Measurements from ENCODE around the gene CNOT8. TPM values are rescaled to one million over a fixed set of nuclear protein-coding genes. Genes with fewer than 3 reads are reported as not detected.

Gene CNOT8
- total and polyA plus RNA-seq, 2 experiments from 2014 or later, result 69.2 to 73.6 TPM

DNA sequence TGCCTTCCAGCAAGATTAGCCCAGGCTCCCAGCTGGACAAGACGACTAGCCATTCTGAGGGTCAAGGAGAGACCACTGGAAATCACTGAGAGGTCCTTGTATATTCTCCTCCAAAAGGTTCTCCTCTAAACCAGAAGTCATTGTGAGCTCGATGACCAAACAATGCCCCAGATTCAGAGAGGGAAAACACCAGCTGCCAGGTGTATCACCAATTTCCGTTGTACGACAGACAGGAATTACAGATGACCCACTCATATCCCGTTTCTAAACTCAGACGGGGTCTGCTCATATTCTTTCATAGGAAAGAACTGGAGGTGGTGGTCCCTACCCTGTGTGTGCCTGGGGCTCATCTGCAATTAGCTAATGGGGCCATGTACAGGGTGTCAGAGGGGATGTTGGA lies 22.2 kb upstream of the CNOT8 start:
- TF ChIP-seq EZH2phosphoT487 (IDR thresholded peaks at IDR 0.05; ENCODE audit: insufficient read depth, low read depth) (no peak), EZH2 (IDR thresholded peaks at IDR 0.05; ENCODE audit: insufficient read depth, poor library complexity, severe bottlenecking) (no peak)
- peaks cover 6% of the 10 kb centered on the region; the same call in 1 of the 2 replicates for H3K36me3 ChIP-seq (ENCODE audit: low read depth)
- no peak overlapping the region for H2AFZ ChIP-seq

DNA sequence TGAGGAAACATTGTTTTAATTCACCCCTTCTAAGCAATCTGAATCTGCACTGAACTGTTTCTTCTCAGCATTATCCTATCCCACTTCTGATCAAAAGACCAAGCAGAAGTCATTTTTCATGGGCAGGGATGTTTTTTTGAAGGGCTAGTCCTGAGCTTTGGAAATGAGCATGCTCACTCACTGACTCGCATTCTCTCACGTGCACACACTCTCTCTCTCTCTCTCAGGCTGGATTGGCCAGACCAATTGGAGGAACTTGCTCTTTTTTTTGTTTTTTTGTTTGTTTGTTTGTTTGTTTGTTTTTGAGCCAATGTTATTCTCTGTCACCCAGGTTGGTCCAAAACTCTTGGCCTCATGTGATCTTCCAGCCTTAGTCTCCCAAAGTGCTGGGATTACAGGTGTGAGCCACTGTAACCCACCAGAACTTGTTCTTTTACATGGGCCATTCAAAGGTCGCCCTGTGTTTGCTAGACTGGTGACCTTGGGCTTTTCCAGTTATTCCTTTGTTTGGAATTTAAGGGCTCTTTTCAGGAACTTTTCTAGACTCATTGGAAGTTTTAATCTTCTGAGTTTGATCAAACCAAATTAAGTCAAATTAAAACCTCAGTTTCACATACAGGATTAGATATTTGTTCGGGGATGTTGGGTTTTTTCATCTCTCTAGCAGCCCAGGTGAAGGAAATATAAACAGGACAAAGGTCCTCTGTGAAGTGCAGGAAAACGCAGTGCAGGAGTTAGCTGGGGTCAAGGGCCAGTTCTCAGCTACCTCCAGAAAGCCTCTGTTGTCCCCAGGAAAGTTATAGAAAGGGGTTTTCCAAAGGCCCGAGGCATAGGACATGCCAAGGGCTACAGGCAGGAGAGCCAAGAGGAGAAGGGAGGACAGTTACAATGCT lies 21.2 kb upstream of the CNOT8 start:
- no peaks in the 10 kb centered on the region for H3K79me2 ChIP-seq (ENCODE audit: insufficient read depth)
- H4K20me1 ChIP-seq (ENCODE audit: insufficient read depth), result no peaks in the 10 kb centered on the region
- in situ Hi-C loops (cut with MboI), result no loop called here
- WGBS, 2 experiments (ENCODE audit: low coverage in 1 of 2, low lambda C conversion rate in 2 of 2, missing lambda C conversion rate in 2 of 2), result 75 to 84% methylated on average over 6 of the region's 6 CpGs
- no peak overlapping the region for H3K9ac ChIP-seq
- no peak for TF ChIP-seq EZH2phosphoT487 (IDR thresholded peaks at IDR 0.05; ENCODE audit: insufficient read depth, low read depth)
- TF ChIP-seq EZH2 (IDR thresholded peaks at IDR 0.05; ENCODE audit: insufficient read depth, poor library complexity, severe bottlenecking), result no peak
- DNase-seq, result no peak
- H3K4me1 ChIP-seq (ENCODE audit: insufficient read depth), result peaks cover 15% of the 10 kb centered on the region; the same call in 1 of the 2 replicates
- no peak overlapping the region for H3K27ac ChIP-seq
- no peaks in the 10 kb centered on the region for H3K9me3 ChIP-seq (ENCODE audit: low read depth)
- no peaks in the 10 kb centered on the region for H3K9me2 ChIP-seq (ENCODE audit: insufficient read depth)
- H2AFZ ChIP-seq, result no peak overlapping the region
- H3K36me3 ChIP-seq (ENCODE audit: low read depth), result no peaks in the 10 kb centered on the region
- peaks cover 6% of the 10 kb centered on the region; the same call in 1 of the 2 replicates for H3F3A ChIP-seq (ENCODE audit: insufficient read depth)
- H3K27me3 ChIP-seq (replicated peaks; ENCODE audit: insufficient read depth), result no peaks in the 10 kb centered on the region
- H3K4me2 ChIP-seq (ENCODE audit: unreplicated experiment), result no peak overlapping the region
- H3K4me3 ChIP-seq, result no peak overlapping the region

More for the DNA sequence above, 22.2 kb upstream of the CNOT8 start:
- peaks cover 6% of the 10 kb centered on the region; the same call in 1 of the 2 replicates for H3F3A ChIP-seq (ENCODE audit: insufficient read depth)
- 81% methylated on average over 6 of the region's 6 CpGs for WGBS, 2 experiments (ENCODE audit: low coverage in 1 of 2, low lambda C conversion rate in 2 of 2, missing lambda C conversion rate in 2 of 2)
- no peak for DNase-seq
- no peaks in the 10 kb centered on the region for H3K79me2 ChIP-seq (ENCODE audit: insufficient read depth)
- H3K27ac ChIP-seq, result peak overlapping the region; percentile 70
- H3K9me2 ChIP-seq (ENCODE audit: insufficient read depth), result no peaks in the 10 kb centered on the region
- no peak overlapping the region for H3K4me2 ChIP-seq (ENCODE audit: unreplicated experiment)
- H4K20me1 ChIP-seq (ENCODE audit: insufficient read depth), result no peaks in the 10 kb centered on the region
- H3K4me1 ChIP-seq (ENCODE audit: insufficient read depth), result peaks cover 15% of the 10 kb centered on the region; the same call in 1 of the 2 replicates
- no peaks in the 10 kb centered on the region for H3K9me3 ChIP-seq (ENCODE audit: low read depth)
- H3K4me3 ChIP-seq, result no peak overlapping the region
- in situ Hi-C loops (cut with MboI), result no loop called here
- peak overlapping the region; percentile 45; the same call in 1 of the 2 replicates for H3K9ac ChIP-seq
- H3K27me3 ChIP-seq (replicated peaks; ENCODE audit: insufficient read depth), result no peaks in the 10 kb centered on the region

DNA sequence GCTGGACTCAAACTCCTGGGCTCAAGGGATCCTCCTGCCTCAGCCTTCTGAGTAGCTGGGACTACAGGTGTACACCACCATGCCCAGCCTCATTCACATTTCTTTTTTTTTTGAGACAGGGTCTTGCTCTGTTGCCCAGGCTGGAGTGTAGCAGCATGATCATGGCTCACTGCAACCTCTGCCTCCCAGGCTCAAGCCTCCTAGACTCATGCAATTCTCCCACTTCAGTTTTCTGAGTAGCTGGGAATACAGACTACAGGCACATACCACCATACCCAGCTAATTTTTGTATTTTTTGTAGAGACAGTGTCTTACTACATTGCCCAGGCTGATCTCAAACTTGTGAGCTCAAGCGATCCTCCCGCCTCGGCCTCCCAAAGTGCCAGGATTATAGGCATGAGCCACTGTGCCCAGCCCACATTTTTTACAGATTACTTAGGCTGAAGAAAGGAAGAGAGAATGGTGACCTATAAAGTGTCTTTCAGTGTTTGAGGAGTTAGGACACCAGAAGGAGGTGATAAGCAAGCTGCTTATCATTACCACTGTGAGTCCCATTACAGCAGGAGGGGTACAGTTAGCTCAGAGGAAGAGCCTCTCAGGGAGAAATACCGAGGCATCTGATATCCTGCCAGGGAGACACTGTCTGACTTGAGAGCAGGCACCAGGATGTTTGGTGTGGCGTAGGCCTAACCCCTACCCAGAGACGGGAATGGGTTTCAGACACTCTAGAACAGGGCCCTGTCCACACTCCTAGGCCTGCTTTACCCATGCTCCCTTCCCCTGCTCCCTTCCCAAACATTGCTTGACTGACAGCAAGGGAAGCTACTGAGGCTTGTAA lies 17.8 kb upstream of the CNOT8 start:
- Histone ChIP-seq H3K4me2 (ENCODE audit: unreplicated experiment) (no peak overlapping the region), H3K9me3 (ENCODE audit: low read depth) (no peaks in the 10 kb centered on the region), H4K20me1 (ENCODE audit: insufficient read depth) (no peaks in the 10 kb centered on the region), H3K27me3 (replicated peaks; ENCODE audit: insufficient read depth) (no peaks in the 10 kb centered on the region), H3K4me3 (no peak overlapping the region), H3K79me2 (ENCODE audit: insufficient read depth) (no peaks in the 10 kb centered on the region), H3K27ac (no peak overlapping the region), H3K9ac (no peak overlapping the region), H3F3A (ENCODE audit: insufficient read depth) (peaks cover 6% of the 10 kb centered on the region; the same call in 1 of the 2 replicates), H3K9me2 (ENCODE audit: insufficient read depth) (no peaks in the 10 kb centered on the region), H2AFZ (no peak overlapping the region), H3K4me1 (ENCODE audit: insufficient read depth) (0 out of 2 replicates have a peak, but pooled peaks cover 6% of the 10 kb centered on the region), H3K36me3 (ENCODE audit: low read depth) (no peaks in the 10 kb centered on the region)
- WGBS, 2 experiments (ENCODE audit: low coverage in 1 of 2, low lambda C conversion rate in 2 of 2, missing lambda C conversion rate in 2 of 2), result 62 to 63% methylated on average over 6 of the region's 6 CpGs
- DNase-seq, result no peak
- in situ Hi-C loops (cut with MboI), result no loop called here
- TF ChIP-seq EZH2phosphoT487 (IDR thresholded peaks at IDR 0.05; ENCODE audit: insufficient read depth, low read depth) (no peak), EZH2 (IDR thresholded peaks at IDR 0.05; ENCODE audit: insufficient read depth, poor library complexity, severe bottlenecking) (no peak)

DNA sequence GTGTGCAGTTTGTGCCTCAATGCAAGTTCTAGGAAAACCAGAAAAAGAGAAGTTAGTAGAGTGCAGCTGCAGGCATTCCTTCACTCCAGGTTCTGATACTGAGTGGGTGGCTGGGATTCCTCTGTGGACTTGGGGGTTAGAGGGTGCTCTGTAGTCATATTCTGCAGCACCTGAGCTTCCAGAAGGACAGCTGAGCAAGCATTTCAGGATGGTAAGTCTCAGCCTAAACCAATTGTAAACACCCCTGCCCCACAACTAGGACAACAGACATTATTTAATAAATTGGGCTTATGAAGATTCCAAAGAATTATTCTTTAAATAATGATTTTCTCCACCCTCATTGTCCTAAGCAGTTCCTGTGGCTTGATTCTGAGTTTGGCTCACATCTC lies 17.2 kb upstream of the CNOT8 start:
- H3K27me3 ChIP-seq (replicated peaks; ENCODE audit: insufficient read depth), result no peaks in the 10 kb centered on the region
- no peaks in the 10 kb centered on the region for H4K20me1 ChIP-seq (ENCODE audit: insufficient read depth)
- no peaks in the 10 kb centered on the region for H3K4me1 ChIP-seq (ENCODE audit: insufficient read depth)
- H3K27ac ChIP-seq, result no peak overlapping the region
- no peak overlapping the region for H2AFZ ChIP-seq
- no peak overlapping the region for H3K4me2 ChIP-seq (ENCODE audit: unreplicated experiment)
- no peaks in the 10 kb centered on the region for H3K79me2 ChIP-seq (ENCODE audit: insufficient read depth)
- no peaks in the 10 kb centered on the region for H3K36me3 ChIP-seq (ENCODE audit: low read depth)
- no peak overlapping the region for H3K9ac ChIP-seq
- H3K4me3 ChIP-seq, result no peak overlapping the region
- H3K9me2 ChIP-seq (ENCODE audit: insufficient read depth), result no peaks in the 10 kb centered on the region
- no peaks in the 10 kb centered on the region for H3K9me3 ChIP-seq (ENCODE audit: low read depth)
- in situ Hi-C loops (cut with MboI), result no loop called here
- TF ChIP-seq EZH2 (IDR thresholded peaks at IDR 0.05; ENCODE audit: insufficient read depth, poor library complexity, severe bottlenecking), result no peak
- no peak for TF ChIP-seq EZH2phosphoT487 (IDR thresholded peaks at IDR 0.05; ENCODE audit: insufficient read depth, low read depth)
- no peak for DNase-seq
- H3F3A ChIP-seq (ENCODE audit: insufficient read depth), result peaks cover under 1% of the 10 kb centered on the region; the same call in 1 of the 2 replicates

Data from GM23248 (cell line).